HG02870 (cell line): ENCODE data around the gene KRT79.

Experiments used
- ATAC-seq: cut with Tn5 transposase; IDR thresholded peaks from one replicate; pipeline ENCODE4 v1.9.1; 2021; ENCODE audit warnings: mild to moderate bottlenecking, moderate library complexity; ENCODE audit not compliant: unreplicated experiment

The KRT79 gene

DNA sequence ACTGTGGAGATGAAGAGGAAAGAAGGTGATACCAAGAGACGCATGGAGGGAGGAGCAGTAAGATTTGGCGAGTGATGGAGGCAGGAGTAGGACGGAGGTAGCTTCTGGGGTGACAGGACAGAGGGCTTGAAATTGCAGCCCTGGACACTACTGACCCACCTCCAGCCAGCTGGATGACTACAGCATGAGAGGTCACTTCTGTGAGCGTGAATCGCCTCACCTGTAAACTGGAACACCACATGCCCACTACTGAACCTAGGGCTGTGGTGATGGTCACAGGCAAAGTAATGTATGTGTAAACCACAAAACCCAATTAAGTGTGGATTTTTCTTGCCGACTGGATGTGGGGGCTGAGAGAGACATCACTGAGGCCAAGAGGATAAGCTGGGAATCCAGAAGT is 13.6 kb downstream of the KRT79 start:
- no peak for ATAC-seq

DNA sequence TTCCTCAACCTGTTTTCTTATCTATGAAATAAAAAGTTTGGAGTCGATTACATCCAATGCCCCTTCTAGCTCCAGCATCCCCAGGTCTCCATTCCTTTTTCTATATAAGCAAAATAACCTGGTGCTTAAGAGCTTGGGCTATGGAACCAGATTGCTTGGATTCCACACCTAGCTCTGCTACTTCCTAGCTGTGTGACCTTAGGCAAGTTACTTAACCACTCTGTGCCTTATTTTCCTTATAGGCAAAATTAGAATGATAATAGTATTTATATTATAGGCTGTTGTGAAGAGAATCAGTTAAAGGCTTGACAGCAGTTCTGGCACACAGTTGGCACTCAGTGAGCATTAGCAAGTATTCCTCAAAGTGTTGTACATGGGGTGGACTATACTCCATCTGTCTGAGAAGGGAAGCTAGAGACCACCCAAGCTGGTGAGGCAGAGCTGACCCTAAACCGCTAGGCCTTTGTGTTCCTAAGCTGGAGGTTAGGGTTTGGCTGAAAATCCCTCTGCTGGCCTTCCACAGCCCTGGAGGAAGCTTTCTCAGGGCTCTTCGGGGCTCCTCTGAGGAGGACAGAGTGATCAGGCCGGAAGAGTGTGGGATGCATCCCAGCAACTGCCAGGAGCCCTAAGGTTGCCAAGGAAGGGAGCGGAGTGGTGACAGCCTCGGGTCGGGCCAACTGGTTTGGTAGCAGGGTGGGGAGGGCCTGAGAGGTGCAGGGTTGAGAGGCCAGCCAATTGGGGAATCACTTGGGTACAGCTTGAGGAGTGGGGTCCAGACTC is 14.2 kb downstream of the KRT79 start:
- ATAC-seq, result no peak

DNA sequence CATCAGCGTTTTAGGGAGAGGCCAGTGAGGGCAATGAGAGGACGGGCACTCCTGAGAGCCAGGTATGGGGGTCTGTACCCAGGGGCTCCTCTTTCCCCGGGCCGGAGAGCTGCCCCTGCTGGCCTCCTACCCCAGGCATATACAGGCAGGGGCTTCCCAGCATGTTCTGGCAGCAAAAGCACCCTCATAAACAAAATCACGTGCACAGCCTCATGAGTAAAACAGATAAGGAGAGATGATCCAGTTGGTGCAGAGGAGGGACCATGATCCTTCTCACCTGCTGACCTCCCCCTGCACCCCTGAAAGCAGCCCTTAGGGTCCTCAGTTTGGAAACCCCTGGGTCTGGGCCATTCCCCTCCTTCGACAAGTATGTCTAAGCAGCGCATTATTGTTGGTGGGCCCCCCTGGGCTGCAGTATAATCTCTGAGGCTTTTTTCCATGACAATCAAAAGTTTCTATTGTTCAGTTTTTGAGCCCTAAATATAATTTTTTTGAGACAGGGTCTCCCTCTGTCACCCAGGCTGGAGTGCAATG is 15.2 kb downstream of the KRT79 start:
- no peak for ATAC-seq

DNA sequence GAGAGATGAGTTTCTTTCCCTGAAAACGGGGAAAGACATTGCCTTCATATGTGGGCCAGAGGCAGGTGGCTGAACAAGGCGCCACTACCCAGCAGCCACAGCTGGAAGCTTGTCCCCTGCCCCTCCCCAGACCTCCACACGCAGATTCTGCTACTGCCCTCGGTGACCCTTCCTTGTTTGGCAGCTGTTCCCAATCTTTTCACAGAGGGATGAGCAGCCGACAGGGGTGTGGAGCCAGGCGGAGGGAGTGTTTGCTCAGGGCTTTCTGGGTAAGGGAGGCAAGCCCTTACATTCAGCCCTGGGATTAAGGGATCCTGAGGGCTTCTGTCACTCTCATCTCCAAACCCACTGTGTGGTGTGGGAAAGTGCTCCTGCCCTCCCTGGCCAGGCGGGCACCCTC is 15.7 kb downstream of the KRT79 start:
- no peak for ATAC-seq

DNA sequence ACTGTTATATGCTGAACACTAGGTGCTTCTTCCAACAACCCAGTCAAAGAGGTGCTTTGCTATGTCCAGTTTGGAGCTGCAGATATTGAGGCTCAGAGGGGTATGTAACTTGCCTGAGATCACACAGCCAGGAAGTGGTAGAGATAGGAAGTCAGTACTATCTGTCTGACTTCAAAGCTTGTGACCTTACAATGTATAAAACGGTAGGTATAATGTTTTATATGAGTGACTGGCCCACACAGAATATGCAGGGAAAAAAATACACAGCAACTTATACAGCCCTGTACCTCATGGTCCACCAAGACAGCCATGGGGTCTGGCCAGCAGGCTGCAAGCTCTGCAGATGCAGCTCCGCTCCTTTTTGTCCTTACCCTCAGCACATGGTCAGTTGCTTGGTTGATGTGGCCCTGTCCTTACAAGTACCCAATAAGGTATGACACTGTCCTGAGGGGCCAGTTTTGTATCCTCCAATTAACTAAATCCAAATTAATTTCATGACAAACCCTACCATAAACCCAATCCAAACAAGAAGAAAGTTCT is 16.3 kb downstream of the KRT79 start:
- no peak for ATAC-seq

DNA sequence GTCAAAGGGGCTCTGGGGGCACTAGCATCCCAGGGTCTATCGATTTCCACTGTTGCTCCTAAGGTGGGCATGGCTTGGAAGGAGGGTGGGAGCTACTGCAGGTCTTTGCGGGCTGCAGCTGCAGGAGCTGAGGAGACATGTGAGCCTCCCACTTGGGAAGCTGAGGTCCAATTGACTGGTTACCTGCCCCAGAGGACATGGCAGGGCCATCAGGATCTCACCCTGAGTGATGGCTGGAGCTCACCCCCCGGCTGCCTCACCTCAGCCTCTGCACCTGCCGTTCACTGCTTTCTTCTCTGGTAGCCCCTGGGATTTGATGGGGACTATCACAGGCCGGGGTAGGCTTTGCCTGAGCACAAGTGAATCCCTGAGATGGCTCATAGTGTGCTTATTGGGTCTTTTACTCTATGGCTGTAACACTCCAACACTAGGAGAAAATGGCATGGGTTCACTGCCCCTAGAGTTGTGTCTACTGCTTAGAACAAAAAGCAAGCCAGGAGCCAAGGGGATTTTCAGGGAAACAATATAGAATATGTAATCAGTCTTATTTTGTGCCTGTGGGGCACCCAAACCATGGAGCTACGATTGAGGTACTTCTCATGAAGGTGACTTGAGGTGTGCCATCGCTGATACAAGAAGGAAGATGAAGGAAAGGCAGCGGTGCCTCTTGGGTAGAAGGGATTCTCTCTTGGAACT is 17.0 kb downstream of the KRT79 start:
- ATAC-seq, result no peak

DNA sequence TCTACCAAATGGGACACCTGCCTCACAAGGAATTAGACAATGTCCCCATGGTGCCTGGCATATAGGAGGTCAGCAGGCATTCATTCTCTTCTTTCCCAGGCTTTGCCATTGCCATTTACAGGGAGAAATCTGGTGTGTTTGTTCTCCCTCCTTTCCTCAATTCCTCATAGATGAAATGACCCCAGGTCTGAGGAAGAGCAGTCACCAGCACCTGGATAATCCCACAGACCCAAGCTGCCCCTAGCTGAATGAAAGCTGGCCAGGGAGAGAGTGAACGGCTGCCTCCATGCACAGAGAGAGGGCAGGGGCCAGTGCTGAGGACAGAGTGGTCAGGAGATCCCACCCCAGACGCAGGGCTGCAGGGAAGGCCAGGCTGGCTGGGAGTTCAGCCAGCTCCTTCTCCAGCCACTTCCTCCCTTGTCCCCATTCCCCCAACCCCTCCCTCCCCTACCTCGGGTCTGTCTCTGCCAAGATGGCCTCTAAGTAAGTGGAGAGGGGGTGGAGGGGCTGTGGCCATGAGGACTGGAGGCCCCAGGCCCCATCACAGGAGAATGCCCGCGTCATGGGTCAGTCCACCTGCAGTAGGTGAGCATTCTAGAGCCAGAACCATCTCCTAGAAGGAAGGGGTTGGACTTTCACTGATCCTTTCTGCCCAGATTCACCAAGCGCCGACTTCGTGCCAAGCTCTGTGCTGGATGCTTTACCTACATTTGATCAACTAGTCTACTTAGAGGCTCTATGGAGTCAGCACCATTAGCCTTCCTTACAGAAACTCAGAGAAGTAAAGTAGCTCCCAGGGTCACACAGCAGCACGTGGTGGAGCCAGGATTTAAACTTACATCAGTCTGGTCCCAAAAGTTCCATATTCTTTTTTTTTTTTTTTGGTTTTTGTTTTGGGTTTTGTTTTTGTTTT is 18.2 kb downstream of the KRT79 start:
- no peak for ATAC-seq

DNA sequence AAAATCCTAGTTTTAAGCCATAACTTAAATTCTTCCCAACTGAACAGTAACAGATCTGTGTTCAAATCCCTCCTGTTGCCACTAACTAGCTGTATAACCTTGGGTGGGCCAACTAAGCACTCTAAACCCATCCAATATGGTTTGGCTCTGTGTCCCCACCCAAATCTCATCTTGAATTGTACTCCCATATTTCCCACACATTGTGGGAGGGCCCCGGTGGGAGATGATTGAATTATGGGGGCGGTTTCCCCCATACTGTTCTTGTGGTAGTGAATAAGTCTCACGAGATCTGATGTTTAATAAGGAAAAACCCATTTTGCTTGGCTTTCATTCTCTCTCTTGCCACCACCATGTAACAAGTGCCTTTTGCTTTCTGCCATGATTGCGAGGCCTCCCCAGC is 18.9 kb downstream of the KRT79 start:
- no peak for ATAC-seq

DNA sequence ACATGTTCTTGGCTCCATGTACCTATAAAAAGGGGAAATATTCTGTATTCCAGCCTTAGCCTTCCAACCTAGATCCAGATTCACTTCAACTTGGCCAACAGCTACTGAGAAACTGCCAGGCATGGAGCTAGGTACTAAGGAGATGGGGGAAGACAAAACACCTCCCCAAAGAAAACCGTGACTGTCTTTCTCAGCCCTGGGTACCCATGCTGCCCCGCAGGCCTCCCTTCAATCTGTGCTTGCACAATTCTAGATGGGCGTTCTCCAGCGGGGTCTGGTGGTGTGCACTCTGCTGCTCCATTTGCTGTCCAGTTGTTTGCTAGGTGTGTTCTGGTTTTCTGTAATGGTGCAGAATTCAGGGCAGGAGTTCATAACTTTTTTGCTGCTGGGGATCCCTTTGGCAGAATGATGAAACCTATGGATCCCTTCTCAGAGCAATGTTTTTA is 19.4 kb downstream of the KRT79 start:
- ATAC-seq, result no peak

DNA sequence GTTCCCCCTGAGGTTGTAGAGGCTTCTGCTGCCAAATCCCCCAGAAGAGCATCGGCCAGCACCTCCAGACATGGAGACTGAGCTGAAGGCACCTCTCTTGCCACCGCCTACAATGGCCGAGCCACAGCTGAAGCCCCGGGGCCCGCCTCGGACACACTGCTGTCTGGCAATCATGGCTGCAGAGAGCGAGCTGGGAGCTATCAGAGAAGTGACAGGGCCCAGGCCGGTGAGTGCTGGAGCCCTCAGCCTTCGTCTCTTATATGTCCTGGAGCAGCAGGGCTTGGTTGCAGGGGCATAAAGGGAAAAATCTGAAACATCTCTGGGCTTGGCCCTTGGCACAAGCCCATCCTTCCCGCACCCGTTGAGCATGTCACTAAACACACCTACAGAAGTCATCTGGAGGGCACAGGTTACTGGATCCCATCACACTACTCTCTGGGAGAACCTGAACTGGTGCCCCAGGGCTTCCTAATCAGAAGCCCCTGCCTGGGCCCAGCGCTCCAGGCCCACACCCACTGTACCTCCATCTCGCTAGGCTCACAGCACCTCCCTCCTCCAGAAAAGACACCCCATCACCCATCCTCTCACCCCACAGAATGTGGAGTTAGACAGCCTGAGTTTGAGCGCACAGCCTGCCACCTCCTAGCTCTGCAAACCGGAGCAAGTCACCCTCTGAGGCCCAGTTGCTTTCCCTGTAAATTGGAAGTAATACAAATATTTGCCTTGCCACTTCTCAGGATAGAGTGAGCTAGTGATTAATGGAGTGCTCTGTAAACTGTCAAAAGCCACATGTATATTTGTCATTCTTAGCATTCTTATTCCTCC is 20.0 kb downstream of the KRT79 start, which contains the start of gene KRT4:
KRT4 (minus strand) TSS at position 232 of the 825 bp plus-strand sequence; CDS start at position 174, 58 bp downstream.
- ATAC-seq, result no peak

DNA sequence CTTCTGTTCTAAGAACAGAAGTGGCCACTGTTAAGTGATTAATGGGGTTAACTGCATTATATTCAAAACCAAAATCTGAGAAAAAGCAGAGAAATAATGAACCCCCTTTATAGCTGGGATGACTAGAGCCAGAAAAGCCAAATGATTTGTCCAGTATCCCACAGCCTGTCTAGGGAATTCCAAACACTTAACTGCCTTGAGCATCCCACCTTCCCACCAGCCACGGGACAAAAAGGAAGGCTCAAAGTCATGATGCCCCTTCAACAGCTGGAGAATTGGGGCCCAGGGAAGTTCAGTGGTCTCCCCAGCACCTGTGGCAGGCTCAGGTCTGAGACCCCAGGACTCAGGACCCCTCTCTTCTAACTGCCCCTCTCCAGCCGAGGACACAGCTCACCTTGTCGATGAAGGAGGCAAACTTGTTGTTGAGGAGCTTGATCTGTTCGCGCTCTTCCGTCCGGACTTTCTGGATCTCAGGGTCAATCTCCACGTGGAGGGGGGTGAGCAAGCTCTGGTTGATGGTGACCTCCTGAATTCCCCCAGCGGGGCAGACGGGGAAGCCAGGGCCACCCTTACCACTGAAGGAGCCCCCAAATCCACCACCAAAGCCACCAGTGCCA is 20.8 kb downstream of the KRT79 start:
- no peak for ATAC-seq

DNA sequence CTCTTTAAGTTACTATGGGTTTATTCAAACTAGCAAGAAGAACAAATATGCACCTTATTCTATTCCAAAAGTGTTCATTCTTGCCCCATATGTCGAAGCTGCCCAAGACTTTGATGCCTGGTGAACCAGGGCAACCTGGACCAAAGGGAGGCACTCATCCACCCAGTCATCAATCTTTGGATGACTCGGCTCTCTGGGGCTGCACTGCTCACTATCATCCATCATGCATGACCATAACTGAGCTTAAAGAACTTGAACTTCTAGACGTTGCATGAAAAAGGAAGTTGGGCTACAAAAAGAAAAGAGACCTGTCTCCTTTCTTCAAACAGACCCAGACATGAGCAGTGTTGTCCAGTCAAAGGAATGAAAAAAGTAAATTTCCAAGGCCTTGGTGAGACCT is 21.4 kb downstream of the KRT79 start:
- no peak for ATAC-seq

DNA sequence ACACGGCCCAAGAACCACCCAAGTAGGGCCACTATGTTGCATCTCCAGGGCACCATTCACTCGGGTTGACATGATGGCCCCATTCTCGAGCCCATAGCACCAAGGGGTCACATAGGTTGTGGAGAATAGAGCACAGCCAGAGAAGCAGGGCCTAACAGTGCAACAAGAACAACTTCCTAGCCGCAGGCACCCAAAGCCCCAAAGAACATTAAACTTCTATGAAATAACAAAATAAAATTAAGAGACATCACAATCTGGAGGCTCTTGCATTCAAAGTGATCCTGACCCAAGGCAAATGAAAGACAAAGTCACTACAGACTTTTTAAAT is 22.1 kb downstream of the KRT79 start:
- no peak for ATAC-seq

DNA sequence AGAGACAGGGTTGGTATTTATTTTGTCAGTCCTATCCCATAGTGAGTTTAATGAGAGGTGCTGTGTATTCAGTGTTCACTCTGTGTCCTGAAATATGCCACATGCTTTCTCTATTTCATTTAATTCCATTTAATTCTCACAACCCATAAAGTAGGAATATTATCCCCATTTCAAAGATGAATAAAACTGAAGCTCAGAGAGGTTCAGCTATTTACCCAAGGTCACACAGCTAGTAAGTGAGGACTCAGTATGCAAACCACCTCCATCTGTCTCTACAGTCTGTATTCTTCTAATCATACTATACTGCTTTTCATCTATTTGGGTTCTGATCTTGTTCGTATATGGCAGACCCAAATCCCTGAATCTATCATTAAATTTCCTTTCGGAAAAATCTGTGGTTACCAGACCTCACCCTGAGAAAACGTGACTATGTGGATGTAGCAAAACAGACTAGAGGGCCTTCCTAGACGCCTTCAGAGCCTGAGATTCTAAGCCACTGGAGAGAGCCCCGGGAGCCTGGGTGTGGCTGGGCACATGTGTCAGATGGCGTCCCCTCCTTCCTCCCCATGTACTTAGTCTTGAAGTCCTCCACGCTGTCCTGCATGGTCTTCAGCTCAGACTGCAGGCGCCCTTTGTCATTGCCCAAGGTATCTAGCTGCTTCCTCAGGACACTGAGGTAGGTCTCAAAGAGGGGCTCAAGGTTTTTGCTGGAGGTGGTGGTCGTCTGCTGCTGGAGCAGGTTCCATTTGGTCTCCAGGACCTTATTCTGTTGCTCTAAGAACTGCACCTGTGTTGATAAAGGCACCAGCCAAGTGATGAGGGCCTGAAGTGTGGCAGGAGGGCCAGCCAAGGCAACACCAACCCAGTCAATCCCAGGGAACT is 22.7 kb downstream of the KRT79 start:
- ATAC-seq, result no peak

DNA sequence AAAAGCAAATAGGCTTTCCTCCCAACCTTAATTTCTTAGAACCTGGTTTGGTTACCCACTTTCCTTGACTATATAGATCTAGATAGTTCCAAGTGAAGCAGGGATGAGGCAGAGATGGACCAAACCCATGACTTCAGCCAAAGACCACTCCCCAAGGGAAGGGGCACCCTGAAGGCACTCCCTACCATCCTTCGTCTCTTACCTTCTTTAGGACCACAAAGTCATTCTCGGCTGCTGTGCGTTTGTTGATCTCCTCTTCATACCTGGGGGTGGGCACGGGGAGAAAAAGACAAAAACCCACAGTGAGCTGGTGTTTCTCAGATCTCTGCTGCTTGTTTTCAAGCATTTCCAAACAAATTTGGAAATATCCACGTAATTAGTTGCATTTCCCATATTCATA is 23.6 kb downstream of the KRT79 start:
- no peak for ATAC-seq

DNA sequence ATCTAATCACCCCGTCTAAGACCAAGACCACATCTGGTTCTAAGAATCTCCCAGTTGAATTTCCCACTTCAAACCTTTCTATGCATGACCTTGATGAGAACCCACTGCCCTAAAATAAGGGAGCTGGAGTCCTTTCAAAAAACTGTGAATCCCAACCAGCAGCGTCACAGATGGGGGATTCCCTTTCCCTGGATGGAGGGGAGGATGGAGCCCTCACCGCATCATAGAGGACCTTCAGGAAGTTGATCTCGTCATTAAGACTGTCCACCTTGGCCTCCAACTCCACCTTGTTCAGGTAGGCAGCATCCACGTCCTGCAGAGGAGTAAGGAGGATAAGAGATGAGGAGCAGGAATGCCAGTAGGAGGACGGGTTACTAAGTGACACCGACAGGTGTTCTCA is 24.9 kb downstream of the KRT79 start:
- ATAC-seq, result no peak

DNA sequence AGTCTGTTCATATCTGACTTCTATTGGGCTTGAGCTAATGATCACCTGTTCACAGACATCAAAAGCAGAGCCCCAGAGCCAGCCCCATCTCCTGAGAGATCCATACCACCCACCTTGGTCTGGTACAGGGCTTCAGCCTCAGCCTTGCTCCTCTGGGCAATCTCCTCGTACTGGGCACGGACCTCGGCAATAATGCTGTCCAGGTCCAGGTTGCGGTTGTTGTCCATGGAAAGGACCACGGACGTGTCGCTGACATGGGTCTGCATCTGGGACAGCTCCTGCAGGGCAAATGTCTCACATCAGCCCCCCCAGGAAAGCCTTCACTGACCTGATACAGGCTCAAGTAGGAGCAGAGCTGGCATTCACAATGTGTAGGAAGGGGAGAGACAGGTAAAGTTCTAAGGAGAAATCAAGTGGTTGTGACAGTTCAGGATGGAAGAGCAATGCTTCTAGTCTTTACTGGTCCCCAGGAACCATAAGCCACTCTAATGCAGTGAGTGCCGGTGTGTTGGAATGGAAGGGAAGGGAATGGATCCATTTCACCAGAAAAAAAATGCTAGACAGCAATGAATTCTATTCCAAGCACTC is 25.4 kb downstream of the KRT79 start:
- ATAC-seq, result no peak
